Mucosa of rectum (tissue), 2 donors: ENCODE results near the gene RABAC1.

Experiments
- H3K27ac ChIP-seq, 2 donors: one replicate each; pipeline ENCODE4 v1.7.0; 2013; ENCODE audit warnings: inconsistent platforms in 2 of 2, low read depth in 2 of 2, low read length in 2 of 2
- H3K27me3 ChIP-seq, 2 donors: one replicate each; pipeline ENCODE4 v1.7.0; 2013; ENCODE audit warnings: low read length in 2 of 2; ENCODE audit not compliant: control insufficient read depth in 2 of 2, insufficient read depth in 2 of 2
- H3K36me3 ChIP-seq, 2 donors: one replicate each; pipeline ENCODE4 v1.7.0; 2013; ENCODE audit warnings: low read length in 2 of 2; ENCODE audit not compliant: control insufficient read depth in 2 of 2, insufficient read depth in 2 of 2
- H3K4me1 ChIP-seq, 2 donors: one replicate each; pipeline ENCODE4 v1.7.0; 2013; ENCODE audit warnings: low read length in 2 of 2, mild to moderate bottlenecking in 1 of 2; ENCODE audit not compliant: control insufficient read depth in 2 of 2, insufficient read depth in 2 of 2
- H3K4me3 ChIP-seq, 2 donors: one replicate each; pipeline ENCODE4 v1.7.0; 2013; ENCODE audit warnings: low read length in 2 of 2
- H3K9ac ChIP-seq, 2 donors: one replicate each; pipeline ENCODE4 v1.7.0; 2013; ENCODE audit warnings: low read length in 2 of 2, low read depth in 1 of 2, mild to moderate bottlenecking in 1 of 2
- H3K9me3 ChIP-seq, 2 donors: one replicate each; pipeline ENCODE4 v1.7.0; 2013; ENCODE audit warnings: low read length in 2 of 2; ENCODE audit not compliant: control insufficient read depth in 2 of 2
- donor health status: healthy.
- donor health status: Normal muscosa, but diverticular disease.

Gene RABAC1

GRCh38 chr19:41959056-41960053 lies at the start of gene RABAC1:
Gene RABAC1 (minus strand): TSS chr19:41959321. CDS start chr19:41959292, 29 bp downstream.
- Histone ChIP-seq H3K27ac (peak within 1 kb of the TSS; percentile 98), H3K9me3 (no peaks in the 10 kb centered on the region), H3K4me1 (peaks cover 19 to 25% of the 10 kb centered on the region in 2 donors), H3K36me3 (peaks cover 0 to 2% of the 10 kb centered on the region in 2 donors), H3K4me3 (peak within 1 kb of the TSS; percentile 87 to 94), H3K27me3 (no peaks in the 10 kb centered on the region), H3K9ac (peak within 1 kb of the TSS; percentile 93 to 99)

DNA sequence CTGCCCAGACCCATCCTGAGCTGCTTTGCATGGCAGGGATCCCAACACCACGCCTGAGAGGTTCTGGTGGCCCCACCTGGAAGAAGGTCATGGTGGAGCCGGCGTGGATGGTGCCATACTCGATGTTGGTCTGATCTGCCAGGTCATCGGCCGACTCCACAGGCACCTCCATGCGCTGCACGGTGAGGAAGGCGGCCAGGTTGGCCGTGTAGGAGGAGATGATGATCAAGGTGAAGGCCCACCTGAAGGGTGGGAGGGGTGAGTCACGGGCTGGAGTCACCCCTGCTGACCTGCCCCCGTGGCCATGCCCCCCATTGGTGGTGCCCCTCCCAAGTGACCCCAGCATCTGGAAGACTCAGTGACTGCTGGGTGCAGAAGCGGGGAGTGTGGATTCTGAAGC lies 47.4 kb upstream of the RABAC1 start:
- Histone ChIP-seq H3K27ac (no peak overlapping the region), H3K36me3 (no peaks in the 10 kb centered on the region), H3K9me3 (no peaks in the 10 kb centered on the region)

GRCh38 chr19:42005504-42005903 lies 46.4 kb upstream of the RABAC1 start:
- Histone ChIP-seq H3K36me3 (no peaks in the 10 kb centered on the region), H3K27me3 (peaks cover 5 to 8% of the 10 kb centered on the region in 2 donors), H3K27ac (no peak overlapping the region), H3K9me3 (no peaks in the 10 kb centered on the region), H3K4me1 (no peaks in the 10 kb centered on the region), H3K9ac (no peak overlapping the region), H3K4me3 (no peak overlapping the region)

More for the DNA sequence above, 47.4 kb upstream of the RABAC1 start:
- Histone ChIP-seq H3K27me3 (peaks cover 0 to 2% of the 10 kb centered on the region in 2 donors), H3K9ac (no peak overlapping the region), H3K4me1 (no peaks in the 10 kb centered on the region), H3K4me3 (no peak overlapping the region)

- Histone ChIP-seq H3K9ac (no peak overlapping the region), H3K36me3 (no peaks in the 10 kb centered on the region), H3K9me3 (no peaks in the 10 kb centered on the region), H3K4me3 (no peak overlapping the region), H3K4me1 (no peaks in the 10 kb centered on the region), H3K27ac (no peak overlapping the region), H3K27me3 (peaks cover 14 to 22% of the 10 kb centered on the region in 2 donors)
These were observed 44.6 kb upstream of the RABAC1 start for GRCh38 chr19:42003506-42004294.

- H3K36me3 ChIP-seq = no peaks in the 10 kb centered on the region
- no peaks in the 10 kb centered on the region for H3K9me3 ChIP-seq
- H3K4me1 ChIP-seq = no peaks in the 10 kb centered on the region
- no peak overlapping the region for H3K9ac ChIP-seq
- H3K27ac ChIP-seq = no peak overlapping the region
- H3K4me3 ChIP-seq = no peak overlapping the region
- H3K27me3 ChIP-seq = peaks cover 37 to 48% of the 10 kb centered on the region in 2 donors
These were observed 40.7 kb upstream of the RABAC1 start for GRCh38 chr19:41999878-42000208.

- H3K36me3 ChIP-seq = no peaks in the 10 kb centered on the region
- no peak overlapping the region for H3K9ac ChIP-seq
- H3K4me1 ChIP-seq = no peaks in the 10 kb centered on the region
- H3K4me3 ChIP-seq = no peak overlapping the region
- no peaks in the 10 kb centered on the region for H3K9me3 ChIP-seq
- H3K27me3 ChIP-seq = peaks cover 40 to 53% of the 10 kb centered on the region in 2 donors
- no peak overlapping the region for H3K27ac ChIP-seq
These were observed 40.2 kb upstream of the RABAC1 start for GRCh38 chr19:41999071-41999877.

GRCh38 chr19:41998246-41999020 lies 39.3 kb upstream of the RABAC1 start:
- Histone ChIP-seq H3K36me3 (no peaks in the 10 kb centered on the region), H3K9me3 (no peaks in the 10 kb centered on the region), H3K27me3 (peaks cover 42 to 55% of the 10 kb centered on the region in 2 donors), H3K9ac (no peak overlapping the region), H3K27ac (no peak overlapping the region), H3K4me1 (peaks cover 0 to 3% of the 10 kb centered on the region in 2 donors), H3K4me3 (no peak overlapping the region)

GRCh38 chr19:41997851-41998229 lies 38.7 kb upstream of the RABAC1 start:
- H3K4me3 ChIP-seq = no peak overlapping the region
- H3K4me1 ChIP-seq = peaks cover 0 to 4% of the 10 kb centered on the region in 2 donors
- peaks cover 45 to 59% of the 10 kb centered on the region in 2 donors for H3K27me3 ChIP-seq
- no peaks in the 10 kb centered on the region for H3K36me3 ChIP-seq
- H3K9me3 ChIP-seq = no peaks in the 10 kb centered on the region
- no peak overlapping the region for H3K27ac ChIP-seq
- H3K9ac ChIP-seq = no peak overlapping the region

- Histone ChIP-seq H3K36me3 (no peaks in the 10 kb centered on the region), H3K27me3 (peaks cover 48 to 63% of the 10 kb centered on the region in 2 donors), H3K9ac (no peak overlapping the region), H3K9me3 (no peaks in the 10 kb centered on the region), H3K27ac (no peak overlapping the region), H3K4me3 (no peak overlapping the region), H3K4me1 (peaks cover 0 to 4% of the 10 kb centered on the region in 2 donors)
These were observed 38.2 kb upstream of the RABAC1 start for GRCh38 chr19:41997121-41997850.
